HG03575 (cell line): ENCODE measurements around the gene ANKAR.
A peak's percentile ranks its signal among the peaks of the same experiment; 100 is the strongest.
"Not testable (repeated sequence)": the region's sequence is repeated elsewhere in the genome, so short reads cannot be mapped to it uniquely, and the experiment has no call there.

ENCODE experiments used
- ATAC-seq: cut with Tn5 transposase; IDR thresholded peaks from one replicate; pipeline ENCODE4 v1.9.1; 2021; ENCODE audit not compliant: unreplicated experiment, insufficient number of reproducible peaks, low FRiP score; ENCODE audit errors: extremely low read depth

ANKAR gene, protein sequence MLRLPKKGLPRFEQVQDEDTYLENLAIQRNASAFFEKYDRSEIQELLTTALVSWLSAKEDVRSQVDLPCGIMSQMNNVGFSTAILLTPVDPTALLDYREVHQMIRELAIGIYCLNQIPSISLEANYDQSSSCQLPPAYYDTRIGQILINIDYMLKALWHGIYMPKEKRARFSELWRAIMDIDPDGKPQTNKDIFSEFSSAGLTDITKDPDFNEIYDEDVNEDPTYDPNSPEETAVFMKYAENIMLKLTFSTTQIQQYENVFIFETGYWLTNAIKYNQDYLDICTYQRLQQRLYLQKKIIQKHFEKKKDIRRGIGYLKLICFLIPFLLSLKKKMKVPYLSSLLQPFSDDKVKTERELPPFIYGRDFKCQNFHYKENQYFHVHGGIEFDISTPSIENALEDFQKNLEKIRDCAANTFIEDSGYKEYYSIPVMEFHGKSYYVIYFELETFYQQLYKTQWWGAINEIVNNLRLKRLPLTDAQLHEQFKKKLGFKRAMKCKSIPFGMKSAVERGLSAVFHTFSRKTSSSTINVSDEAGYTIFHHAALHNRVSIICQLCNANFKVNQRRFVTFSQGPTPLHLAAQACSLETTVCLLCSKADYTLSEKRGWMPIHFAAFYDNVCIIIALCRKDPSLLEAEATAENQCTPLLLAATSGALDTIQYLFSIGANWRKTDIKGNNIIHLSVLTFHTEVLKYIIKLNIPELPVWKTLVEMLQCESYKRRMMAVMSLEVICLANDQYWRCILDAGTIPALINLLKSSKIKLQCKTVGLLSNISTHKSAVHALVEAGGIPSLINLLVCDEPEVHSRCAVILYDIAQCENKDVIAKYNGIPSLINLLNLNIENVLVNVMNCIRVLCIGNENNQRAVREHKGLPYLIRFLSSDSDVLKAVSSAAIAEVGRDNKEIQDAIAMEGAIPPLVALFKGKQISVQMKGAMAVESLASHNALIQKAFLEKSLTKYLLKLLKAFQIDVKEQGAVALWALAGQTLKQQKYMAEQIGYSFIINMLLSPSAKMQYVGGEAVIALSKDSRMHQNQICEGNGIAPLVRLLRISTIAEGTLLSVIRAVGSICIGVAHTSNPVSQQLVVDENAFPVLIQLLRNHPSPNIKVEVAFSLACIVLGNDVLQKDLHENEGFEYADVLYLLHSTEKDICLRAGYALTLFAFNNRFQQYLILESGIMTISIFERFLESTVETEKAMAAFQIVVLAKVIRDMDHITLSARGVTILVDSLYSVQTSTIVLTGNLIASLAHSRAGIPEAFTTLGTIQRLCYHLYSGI (N-terminal part only)

DNA sequence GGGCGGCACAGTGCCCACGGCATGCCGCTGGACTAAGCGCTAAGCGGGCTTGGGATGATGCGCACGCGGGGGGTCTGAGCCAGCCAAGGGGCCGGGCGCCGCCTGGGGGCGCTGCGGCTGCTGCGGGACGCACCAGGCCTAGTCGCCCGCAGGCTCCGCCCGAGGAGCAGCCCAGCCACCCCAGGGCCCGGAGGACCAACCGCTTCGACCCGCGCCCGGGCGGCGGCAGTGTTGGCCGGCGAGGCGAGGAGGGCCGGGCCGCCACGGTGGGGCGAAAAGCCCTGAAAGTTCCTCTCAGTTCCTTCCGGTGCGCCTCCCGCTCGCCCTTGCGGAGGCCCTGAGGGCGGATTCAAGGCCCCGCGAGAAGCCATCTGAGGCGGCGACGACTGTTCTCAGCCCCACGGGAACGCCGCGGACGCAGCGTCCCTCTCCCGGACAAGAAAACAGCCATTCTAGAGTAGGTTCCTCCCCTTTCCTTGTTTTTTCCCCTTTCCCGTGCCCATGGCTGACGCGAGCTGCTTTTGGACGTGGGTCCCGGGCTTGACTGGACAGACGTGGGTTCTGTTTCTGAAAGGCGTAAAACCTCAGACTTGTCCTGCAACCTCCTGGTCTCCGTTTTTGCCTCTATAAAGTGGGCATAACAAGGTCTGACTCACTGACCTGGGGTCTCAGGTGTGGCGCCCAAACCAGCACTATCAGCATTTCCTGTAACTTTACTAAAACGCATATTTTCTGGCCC is at the start of gene ANKAR:
Gene ANKAR, plus strand, starts transcription at position 297 of the 739 bp plus-strand sequence. CDS start 1,821 bp downstream, outside the sequence.
- peak; percentile 75 for ATAC-seq

DNA sequence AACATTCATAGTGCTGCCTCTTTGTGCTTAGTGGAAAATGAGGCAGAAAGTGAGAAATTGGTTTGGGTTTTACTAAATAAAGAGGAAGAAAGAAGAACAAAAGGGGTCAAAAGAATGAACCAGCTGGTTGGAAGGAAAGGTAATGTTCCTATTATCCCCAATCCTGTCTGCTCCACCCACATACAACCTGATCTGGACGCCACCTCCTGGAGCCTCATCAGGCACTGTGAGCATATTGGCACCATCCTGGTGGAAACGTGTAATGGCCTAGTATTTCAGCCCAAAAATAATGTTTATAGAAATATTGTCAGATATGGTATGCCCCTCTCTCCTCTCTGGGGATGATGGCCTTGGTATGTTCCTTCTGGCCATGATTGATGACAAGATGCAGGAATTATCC is 48.8 kb upstream of the ANKAR start:
- no peak for ATAC-seq

DNA sequence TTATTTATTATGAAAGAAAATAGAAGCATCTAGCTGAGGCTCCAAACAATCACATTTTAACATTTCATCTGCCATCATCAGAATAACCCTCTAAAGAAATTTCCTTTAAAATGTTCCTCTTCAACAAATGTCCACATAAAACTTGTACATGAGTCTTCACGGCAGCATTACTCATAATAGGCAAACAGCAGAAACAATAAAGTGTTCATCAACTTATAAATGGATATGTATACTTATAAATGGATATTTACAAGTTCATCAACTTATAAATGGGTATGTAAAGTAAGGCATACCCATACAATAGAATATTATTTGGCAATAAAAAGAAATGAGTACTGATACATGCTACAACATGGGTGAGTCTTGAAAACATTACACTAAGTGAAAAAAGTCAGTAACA is 46.7 kb upstream of the ANKAR start:
- no peak for ATAC-seq

DNA sequence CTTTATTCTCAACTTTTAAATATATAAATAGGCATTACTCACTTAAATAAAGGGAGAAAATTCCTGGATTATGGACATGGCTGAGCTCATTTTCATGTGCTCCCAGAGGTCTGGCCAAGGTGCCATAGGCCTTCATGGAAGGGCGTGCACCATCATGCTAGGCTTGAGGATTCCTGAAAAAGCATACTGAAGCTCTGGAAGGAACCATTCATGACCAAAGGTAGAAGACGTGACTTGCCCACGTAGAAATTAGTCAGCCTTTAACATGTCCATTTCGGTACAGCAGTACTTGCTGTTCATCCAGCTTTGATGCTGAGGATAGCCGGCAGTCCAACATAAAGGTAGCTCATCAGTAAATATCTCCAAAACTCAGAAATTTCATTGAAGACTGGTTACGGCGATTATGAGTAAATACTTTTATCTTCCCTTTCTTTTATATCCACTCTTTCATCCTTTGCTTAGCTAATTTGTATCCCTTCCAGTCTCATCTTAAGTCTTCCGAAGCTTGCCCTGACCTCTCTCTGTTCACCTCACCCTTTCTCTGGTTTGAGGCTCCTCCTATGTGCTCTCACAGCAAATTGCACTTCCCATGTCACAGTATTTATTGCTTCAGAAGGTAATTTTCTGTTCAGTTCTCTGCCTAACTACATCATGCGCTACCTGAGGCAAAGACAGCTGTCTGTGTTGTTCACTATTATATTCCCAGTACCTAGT is 45.5 kb upstream of the ANKAR start:
- no peak for ATAC-seq

DNA sequence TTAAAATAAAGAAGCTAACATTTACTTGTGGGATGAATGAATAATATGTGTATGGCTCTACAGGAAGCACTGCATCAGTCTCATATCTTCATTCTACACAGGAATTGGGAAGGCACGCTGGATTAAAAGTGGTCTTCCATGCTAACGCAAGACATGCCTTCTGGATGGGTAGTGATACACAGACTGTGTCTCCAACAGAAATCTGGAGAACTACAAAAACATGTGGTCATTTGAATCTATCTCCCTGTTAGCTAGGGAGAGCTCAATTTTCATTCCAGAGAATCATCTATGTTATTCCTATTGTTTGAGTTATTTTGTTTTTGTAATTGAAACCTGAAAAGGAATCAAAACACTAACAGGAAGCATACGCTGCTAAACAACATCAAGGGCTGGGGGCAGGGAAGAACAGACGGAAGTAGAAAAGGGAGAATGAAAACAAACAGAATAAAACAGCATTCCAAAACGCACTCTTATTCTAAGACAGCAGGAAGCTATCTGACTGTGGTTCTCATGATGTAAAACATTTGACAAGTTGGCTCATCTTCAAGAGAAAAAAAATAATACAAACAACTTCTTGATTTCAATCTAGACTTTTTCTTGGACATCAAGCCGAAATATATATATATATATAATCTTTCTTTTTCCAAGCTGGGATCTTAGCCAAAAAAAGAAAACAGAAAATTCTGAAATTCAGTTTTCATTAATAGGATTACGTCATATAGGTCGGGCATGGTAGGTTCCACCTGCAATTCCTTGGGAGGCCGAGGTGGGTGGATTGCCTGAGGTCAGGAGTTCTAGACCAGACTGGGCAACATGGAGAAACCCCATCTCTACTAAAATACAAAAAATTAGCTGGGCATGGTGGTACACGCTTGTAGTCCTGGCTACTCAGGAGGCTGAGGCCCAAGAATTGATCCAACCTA is 44.7 kb upstream of the ANKAR start:
- ATAC-seq, result no peak

DNA sequence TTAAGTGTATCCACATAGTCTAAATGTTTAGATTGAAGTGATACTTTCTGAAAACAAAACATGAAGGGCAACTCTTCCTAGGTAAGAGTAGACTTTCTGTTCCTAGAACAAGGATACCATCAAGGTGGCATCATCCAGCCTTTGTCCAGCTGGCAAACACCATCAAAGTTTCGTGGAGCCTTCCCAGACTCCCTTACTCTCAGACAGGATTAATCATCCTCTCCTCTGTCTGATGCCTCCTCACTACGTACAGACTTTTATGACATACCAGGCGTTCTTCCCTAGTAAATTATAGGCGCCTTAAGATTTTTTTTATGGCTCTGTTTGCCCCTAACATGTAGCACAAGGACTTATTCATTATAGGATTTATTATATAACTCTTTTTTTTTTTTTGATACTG is 42.6 kb upstream of the ANKAR start:
- ATAC-seq, result no peak

DNA sequence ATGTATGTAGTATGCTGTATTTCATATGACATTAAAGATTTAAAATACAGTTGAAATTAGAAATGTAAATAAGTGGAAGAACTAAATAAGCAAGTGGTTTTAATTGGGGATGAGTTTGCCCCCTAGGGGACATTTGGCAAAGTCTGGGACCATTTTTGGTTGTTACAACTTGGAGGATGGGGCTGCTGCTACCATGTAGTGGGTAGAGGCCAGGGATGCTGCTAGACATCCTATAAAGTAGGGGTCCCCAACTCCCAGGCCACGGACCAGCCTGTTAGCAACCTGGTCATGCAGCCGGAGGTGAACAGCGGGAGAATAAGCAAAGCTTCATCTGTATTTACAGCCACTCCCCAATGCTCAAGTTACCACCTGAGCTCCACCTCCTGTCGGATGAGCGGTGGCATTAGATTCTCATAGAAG is 41.1 kb upstream of the ANKAR start:
- no peak for ATAC-seq

DNA sequence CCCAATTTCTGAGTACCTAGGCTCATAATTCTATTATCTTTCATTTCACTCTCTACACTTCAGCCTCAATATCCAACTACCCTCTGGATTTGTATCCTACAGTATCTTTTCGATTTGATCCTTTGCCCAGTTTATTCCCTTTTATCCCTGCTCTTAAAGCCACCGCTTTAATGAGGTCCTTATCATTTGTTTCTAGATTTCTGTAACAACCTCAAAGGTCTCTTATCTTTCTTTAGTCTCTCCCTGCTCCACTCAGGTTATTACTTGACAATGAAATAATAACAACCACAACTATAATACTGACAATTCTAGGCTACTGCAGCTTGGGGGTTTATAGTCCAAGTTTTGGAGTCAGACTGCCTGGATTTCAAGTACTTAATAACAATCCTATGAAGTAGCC is 39.1 kb upstream of the ANKAR start:
- ATAC-seq, result no peak

DNA sequence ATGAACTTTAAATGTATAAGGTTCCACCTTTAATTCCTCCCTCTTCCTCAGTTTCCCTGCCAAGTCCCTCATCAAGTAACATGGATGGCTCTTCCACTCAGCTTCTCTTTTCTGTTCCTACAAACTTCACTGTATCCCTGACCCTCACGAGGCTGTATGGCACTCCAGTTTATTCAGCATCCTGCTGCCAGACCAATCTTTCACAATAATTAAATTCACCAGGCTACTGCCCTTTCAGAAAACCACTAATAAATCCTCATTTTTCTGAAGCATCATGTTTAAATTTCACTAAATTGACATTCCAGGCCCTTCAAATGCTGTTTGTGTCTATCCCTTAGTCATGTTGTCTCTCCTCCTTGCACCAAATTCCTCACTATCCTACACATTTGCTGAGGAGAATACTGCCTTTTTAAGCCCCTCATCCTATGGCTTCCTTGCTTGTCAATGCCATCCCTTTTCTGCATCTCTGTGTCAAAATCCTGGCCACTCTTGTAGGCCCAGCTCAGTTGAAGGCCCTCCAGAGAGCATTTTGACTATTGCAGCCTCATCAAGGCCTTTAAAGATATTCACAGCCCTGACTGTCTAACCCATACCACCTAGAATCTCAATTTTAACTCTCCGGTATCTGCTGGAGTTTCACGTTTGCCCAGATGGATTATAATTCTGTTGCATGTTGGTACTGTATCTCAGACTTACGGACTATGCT is 36.0 kb upstream of the ANKAR start:
- ATAC-seq, result no peak

DNA sequence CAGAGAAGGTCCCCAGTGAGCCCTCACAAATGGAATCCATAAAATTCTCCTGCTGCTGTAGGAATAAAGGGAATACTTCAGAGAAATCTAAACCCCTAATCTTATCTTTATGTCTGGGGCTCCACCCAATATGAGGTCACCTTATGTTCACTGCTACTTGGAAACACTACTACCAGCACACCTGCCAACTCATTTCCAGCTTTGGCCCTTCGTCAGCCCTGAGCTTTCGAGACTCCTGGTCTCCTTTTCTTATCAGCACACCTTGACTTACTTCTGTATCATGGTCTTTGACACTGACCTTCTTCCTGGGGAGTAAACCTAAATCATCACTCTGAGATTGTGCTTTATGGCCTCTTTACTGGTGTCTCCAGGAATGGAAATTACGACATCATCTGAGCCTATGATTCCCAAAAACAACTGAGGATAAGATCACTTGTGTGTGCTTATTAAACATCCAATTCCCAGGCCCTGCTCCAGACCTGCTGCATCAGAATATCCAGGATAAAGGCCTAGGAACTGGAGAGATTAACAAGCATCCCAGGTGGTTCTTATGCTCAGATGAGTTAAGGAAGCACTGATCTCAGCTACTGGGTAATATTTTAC is 35.4 kb upstream of the ANKAR start:
- no peak for ATAC-seq

DNA sequence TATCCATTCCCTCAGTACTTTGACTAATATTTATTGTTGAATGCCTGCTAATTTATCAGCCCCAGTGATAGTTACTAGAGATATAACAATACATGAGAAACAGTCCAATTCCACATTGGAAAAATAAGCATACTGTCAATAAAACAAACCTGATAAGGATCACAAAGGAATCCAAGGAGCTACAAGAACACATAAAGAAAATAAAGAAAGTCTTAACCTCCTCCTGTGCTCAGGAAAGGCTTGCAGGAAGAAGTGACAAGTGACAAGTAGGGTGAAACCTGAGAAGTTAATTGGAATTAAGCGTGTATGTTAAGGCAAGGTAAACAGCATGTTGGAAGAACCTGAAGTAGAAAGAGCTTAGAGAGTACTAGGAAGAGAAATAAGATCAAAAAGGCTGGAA is 33.5 kb upstream of the ANKAR start:
- no peak for ATAC-seq

DNA sequence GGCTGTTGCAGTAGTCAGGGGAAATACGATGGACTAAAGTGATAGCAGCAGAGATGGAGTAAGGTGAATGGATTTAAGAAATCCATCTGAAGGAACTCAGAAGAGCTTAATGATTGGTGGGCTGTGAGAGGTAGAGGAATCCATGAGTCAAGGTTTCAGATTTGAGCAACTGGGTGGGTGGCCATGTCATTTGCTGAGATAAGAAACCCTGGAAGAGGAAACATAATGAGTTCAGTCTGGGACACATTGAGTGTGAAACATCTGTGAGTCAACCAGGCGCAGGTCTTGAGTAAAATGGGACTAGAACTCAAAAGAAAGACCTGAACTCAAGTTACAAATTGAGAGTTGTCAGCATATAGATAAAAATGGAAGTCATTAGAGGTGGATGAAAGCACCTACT is 32.9 kb upstream of the ANKAR start:
- ATAC-seq, result no peak

DNA sequence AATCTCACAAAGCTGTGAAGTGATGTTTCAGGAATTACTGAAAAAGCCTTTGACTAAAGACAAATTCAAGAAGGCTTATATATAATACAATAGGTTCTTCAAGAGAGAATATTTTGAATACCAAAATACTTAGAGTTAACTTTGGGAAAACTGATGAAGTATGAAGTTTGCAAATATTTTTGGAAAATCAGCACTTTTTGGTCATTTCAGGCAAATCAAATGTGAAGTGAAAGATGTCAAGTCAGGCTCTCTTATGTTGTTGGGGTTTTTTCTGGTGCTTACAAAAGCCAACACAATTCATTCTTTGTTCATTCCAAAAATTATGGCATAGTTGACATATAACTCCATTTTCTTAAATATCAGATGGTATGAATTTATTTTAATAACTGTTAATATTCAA is 27.9 kb upstream of the ANKAR start:
- ATAC-seq, result no peak

DNA sequence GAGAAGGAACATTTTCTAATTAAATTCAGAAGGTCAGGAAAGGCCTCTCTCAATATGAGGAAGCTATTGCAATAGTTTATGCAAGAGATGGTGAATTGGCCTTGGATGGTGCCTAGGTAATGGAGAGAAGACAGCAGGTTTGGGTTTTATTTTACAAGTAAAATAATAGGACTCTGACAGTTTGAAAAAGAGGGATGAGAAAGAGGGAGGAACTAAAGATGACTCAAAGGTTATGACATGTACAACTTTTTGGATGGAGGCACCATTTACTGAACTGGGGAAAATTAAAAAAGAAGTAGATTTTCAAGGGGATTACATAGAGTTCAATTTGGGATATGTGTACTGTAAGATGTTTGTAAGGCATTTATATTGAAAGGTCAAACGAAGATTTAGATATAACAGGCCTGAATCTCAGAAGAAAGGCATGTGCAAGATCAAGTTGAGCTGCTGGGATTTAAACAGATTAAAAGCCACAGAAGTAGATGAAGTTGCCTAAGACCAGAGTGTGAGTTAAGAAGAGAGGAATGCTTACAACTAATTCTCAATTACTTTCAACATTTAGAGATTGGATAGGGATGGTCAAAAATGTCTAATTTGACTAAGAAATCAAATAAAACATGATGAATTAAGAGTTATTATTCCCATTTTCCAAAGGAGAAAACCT is 25.5 kb upstream of the ANKAR start:
- no peak for ATAC-seq

DNA sequence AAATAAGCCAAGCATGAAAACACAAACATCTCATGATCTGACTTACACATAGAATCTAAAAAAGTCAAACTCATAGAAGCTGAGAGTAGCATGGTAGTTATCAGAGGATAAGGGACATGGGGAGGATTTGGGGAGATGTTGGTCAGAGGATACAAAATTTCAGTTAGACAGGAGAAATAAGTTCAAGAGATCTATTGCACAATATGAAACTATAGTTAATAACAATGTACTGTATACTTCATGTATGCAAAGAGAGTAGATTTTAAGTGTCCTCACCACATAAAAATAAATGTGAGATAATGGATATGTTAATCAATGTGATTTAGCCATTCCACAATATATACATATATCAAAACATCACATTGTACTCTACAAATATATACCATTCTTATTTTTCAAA is 23.2 kb upstream of the ANKAR start:
- ATAC-seq, result no peak

DNA sequence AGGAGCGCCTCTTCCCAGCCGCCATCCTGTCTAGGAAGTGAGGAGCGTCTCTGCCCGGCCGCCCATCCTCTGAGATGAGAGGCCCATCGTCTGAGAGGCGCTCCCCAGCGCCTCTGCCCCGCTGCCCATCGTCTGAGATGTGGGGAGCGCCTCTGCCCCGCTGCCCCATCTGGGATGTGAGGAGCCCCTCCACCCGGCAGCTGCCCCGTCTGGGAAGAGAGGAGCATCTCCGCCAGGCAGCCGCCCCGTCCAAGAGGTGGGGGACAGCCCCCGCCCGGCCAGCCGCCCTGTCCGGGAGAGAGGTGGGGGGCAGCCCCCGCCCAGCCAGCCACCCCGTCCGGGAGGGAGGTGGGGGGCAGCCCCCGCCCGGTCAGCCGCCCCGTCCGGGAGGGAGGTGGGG is 21.0 kb upstream of the ANKAR start:
- ATAC-seq, result not testable (repeated sequence)
